CD8-positive, alpha-beta memory T cell (primary cell): ENCODE results near the gene PAFAH1B2. TPM values are rescaled to one million over a fixed set of nuclear protein-coding genes. Genes with fewer than 3 reads are reported as not detected.
A peak's percentile ranks its signal among the peaks of the same experiment; 100 is the strongest.

Source experiments
- CTCF ChIA-PET: fragments of 350-600 bp; sonication (Branson Sonifier 250); formaldehyde crosslinking; loops from one replicate; lab custom pipeline; 2021; ENCODE audit warnings: antibody characterized with exemption; lab: Charles Lee
- POLR2A ChIA-PET: fragments of 350-600 bp; sonication (Branson Sonifier 250); formaldehyde crosslinking; loops from one replicate; lab custom pipeline; 2021; ENCODE audit warnings: antibody characterized with exemption; lab: Charles Lee
- DNase-seq, 5 donors: peaks; one replicate each; pipeline versions ENCODE4 v3.0.0 to v3.0.0-alpha.2; 2020 to 2022; ENCODE audit warnings: mixed read lengths in 1 of 5
- H3K27ac ChIP-seq: one replicate; pipeline ENCODE4 v1.7.0; 2013; ENCODE audit warnings: low read depth, mild to moderate bottlenecking, low read length, moderate library complexity
- H3K27me3 ChIP-seq: 2 replicates; pipeline ENCODE4 v1.7.0; 2013; ENCODE audit warnings: low read length, mild to moderate bottlenecking; ENCODE audit not compliant: insufficient read depth, poor library complexity, severe bottlenecking
- H3K36me3 ChIP-seq: 2 replicates; pipeline ENCODE4 v1.7.0; 2013; ENCODE audit warnings: mild to moderate bottlenecking, low read length, moderate library complexity; ENCODE audit not compliant: insufficient read depth
- H3K4me1 ChIP-seq: 2 replicates; pipeline ENCODE4 v1.7.0; 2013; ENCODE audit warnings: mild to moderate bottlenecking, low read length, moderate library complexity; ENCODE audit not compliant: insufficient read depth
- H3K4me3 ChIP-seq: 2 replicates; pipeline ENCODE4 v1.7.0; 2013; ENCODE audit warnings: mild to moderate bottlenecking, low read length
- H3K9me3 ChIP-seq: 2 replicates; pipeline ENCODE4 v1.7.0; 2013; ENCODE audit warnings: mild to moderate bottlenecking, low read length
- H3K27ac Mint-ChIP-seq, 8 donors: one replicate each; pipeline ENCODE4 v1.8.0; 2020 to 2021; ENCODE audit warnings: mixed read lengths in 8 of 8, mild to moderate bottlenecking in 6 of 8, inconsistent platforms in 3 of 8, moderate library complexity in 3 of 8
- H3K27me3 Mint-ChIP-seq, 2 donors: one replicate each; pipeline ENCODE4 v1.8.0; 2020 to 2021; ENCODE audit warnings: mixed read lengths in 2 of 2, mild to moderate bottlenecking in 1 of 2, moderate library complexity in 1 of 2
- H3K36me3 Mint-ChIP-seq, 3 donors: one replicate each; pipeline ENCODE4 v1.8.0; 2020 to 2021; ENCODE audit warnings: mixed read lengths in 3 of 3, inconsistent platforms in 1 of 3, mild to moderate bottlenecking in 1 of 3
- H3K4me1 Mint-ChIP-seq, 3 donors: one replicate each; pipeline ENCODE4 v1.8.0; 2020 to 2021; ENCODE audit warnings: mixed read lengths in 3 of 3, inconsistent platforms in 1 of 3, mild to moderate bottlenecking in 1 of 3
- H3K4me3 Mint-ChIP-seq, 7 donors: one replicate each; pipeline ENCODE4 v1.8.0; 2020 to 2021; ENCODE audit warnings: mixed read lengths in 7 of 7, mild to moderate bottlenecking in 6 of 7, moderate library complexity in 4 of 7, inconsistent platforms in 2 of 7
- H3K9me3 Mint-ChIP-seq, 5 donors: one replicate each; pipeline ENCODE4 v1.8.0; 2020 to 2022; ENCODE audit warnings: mixed read lengths in 5 of 5, mild to moderate bottlenecking in 3 of 5, moderate library complexity in 2 of 5, inconsistent platforms in 1 of 5
- polyA plus RNA-seq: library from polyadenylated mRNA; unstranded; fragments of 300-500 nt; fragmentation: Illumina TruSeq; gene quantifications from one replicate; pipeline ENCODE4 v1.2.3, GENCODE V29; 2021
- total RNA-seq, 2 experiments: library from RNA; stranded (reverse); gene quantifications; one replicate each; pipeline ENCODE4 v1.2.3, GENCODE V29; 2021

PAFAH1B2 gene
- total RNA-seq (10 to 100 TPM; 79.5 to 84.5 TPM), polyA plus RNA-seq (15.9 TPM)

DNA sequence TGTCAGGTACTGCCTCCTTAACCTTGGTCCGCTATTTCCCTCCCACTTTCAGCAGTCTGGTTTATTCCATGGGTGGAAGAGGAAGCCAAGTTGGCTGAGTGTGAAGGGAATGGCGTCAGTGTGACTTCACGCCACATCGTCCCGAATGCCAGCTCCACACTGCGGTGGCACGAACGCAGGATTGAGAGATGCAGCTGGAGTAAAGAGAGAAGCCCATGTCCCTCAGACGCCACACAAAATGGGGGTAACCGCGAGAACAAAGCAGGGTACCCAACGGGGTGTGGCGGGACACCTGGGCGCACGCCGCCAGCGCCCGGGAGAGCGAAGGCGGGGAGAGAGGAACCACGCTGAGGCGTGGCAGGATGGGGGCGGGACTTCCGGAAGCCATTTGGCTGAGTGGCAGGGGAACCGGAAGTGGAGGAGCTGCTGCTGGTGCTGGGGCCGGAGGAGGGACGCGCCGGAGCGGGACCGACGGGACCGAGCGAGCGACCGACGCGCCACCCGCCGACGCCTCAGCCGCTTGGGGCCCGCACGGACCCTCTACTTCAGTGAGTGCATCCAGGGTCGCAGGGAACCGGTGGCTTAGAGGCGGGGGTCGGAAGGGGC is at the start of gene PAFAH1B2:
PAFAH1B2 (plus strand) TSS at position 417 of the 606 bp plus-strand sequence. CDS start 8,161 bp downstream, outside the sequence.
- ChIA-PET POLR2A (interaction anchor here (0.5 to 2.8 kb wide), 10 partner anchors 17 to 855 kb away, joined by 3 to 15 read pairs (median 5); partner anchors contain the start of genes SIDT2 and ZPR1), CTCF (interaction anchor here (0.7 to 2.6 kb wide), 7 partner anchors 13 to 353 kb away, joined by 3 to 8 read pairs (median 5); partner anchors contain the start of gene APOA5)
- peaks cover 38 to 53% (median 52%) of the 10 kb centered on the region in 3 donors for H3K4me1 Mint-ChIP-seq
- peak within 1 kb of the TSS; percentile 93 to 99 (median 98) for H3K27ac Mint-ChIP-seq
- H3K4me3 Mint-ChIP-seq: peak within 1 kb of the TSS; percentile 91 to 99 (median 96)
- peak within 1 kb of the TSS; percentile 98 for H3K4me3 ChIP-seq
- H3K27ac ChIP-seq: peak within 1 kb of the TSS; percentile 80
- H3K36me3 ChIP-seq: no peaks in the 10 kb centered on the region
- DNase-seq: peak; percentile 90 to 96 (median 93)
- H3K27me3 Mint-ChIP-seq: peaks cover 9 to 15% of the 10 kb centered on the region in 2 donors
- no peaks in the 10 kb centered on the region for H3K27me3 ChIP-seq
- H3K9me3 ChIP-seq: no peaks in the 10 kb centered on the region
- no peaks in the 10 kb centered on the region for H3K9me3 Mint-ChIP-seq
- peaks cover 1 to 39% (median 3%) of the 10 kb centered on the region in 3 donors for H3K36me3 Mint-ChIP-seq
- peaks cover 31% of the 10 kb centered on the region for H3K4me1 ChIP-seq

DNA sequence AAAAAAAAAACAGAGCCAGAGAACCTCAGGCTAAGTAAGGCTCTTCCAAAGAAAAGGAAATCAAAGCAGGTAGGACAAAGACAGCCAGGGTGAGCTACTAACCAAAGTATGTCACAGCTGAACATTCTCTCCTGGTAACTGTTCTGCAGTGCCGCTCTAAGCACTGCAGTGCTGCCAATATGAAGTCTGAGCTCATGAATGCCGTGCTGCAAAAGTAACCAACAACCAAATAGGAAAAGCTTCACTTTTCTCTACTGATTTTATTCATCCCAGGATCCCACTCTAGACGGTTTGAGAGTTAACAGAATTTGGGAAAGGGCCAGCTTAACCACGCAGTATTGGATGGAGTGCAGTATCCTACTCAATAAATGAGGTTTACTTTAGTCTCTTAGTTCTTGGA is 49.3 kb upstream of the PAFAH1B2 start:
- H3K4me1 Mint-ChIP-seq: peaks cover 80 to 87% (median 85%) of the 10 kb centered on the region in 3 donors
- no peaks in the 10 kb centered on the region for H3K36me3 ChIP-seq
- ChIA-PET CTCF (interaction anchor here (0.7 to 2.3 kb wide), 8 partner anchors 11 to 321 kb away, joined by 3 to 6 read pairs (median 4); partner anchors contain the start of gene APOA5), POLR2A (interaction anchor here (0.7 to 1.6 kb wide), 2 partner anchors 146 to 170 kb away, joined by 3 to 6 read pairs; no protein-coding TSS in a partner anchor)
- peak overlapping the region; percentile 87 for H3K4me3 ChIP-seq
- H3K9me3 ChIP-seq: no peaks in the 10 kb centered on the region
- no peak for DNase-seq
- no peaks in the 10 kb centered on the region for H3K27me3 ChIP-seq
- peaks cover 65% of the 10 kb centered on the region for H3K4me1 ChIP-seq
- peak overlapping the region; percentile 94 for H3K27ac ChIP-seq
- peak overlapping the region; percentile 98 to 100 (median 100) for H3K27ac Mint-ChIP-seq
- H3K9me3 Mint-ChIP-seq: peaks cover 0 to 7% (median 0%) of the 10 kb centered on the region in 5 donors
- H3K27me3 Mint-ChIP-seq: peaks cover 0 to 5% of the 10 kb centered on the region in 2 donors
- peaks cover 5 to 35% (median 8%) of the 10 kb centered on the region in 3 donors for H3K36me3 Mint-ChIP-seq
- peak overlapping the region; percentile 90 to 99 (median 97) for H3K4me3 Mint-ChIP-seq

GRCh38 chr11:117095284-117096161 is 48.6 kb upstream of the PAFAH1B2 start:
- Histone ChIP-seq H3K27ac (peak overlapping the region; percentile 94), H3K4me3 (peak overlapping the region; percentile 87), H3K9me3 (no peaks in the 10 kb centered on the region), H3K27me3 (no peaks in the 10 kb centered on the region), H3K4me1 (peaks cover 60% of the 10 kb centered on the region), H3K36me3 (no peaks in the 10 kb centered on the region)
- Mint-ChIP-seq H3K4me1 (peaks cover 77 to 83% (median 82%) of the 10 kb centered on the region in 3 donors), H3K9me3 (peaks cover 0 to 7% (median 0%) of the 10 kb centered on the region in 5 donors), H3K27me3 (peaks cover 0 to 5% of the 10 kb centered on the region in 2 donors), H3K36me3 (peaks cover 5 to 31% (median 8%) of the 10 kb centered on the region in 3 donors), H3K27ac (peak overlapping the region; percentile 98 to 100 (median 100)), H3K4me3 (peak overlapping the region; percentile 90 to 99 (median 97))
- peak in 2 of 5 donors; percentile 35 to 38 for DNase-seq
- ChIA-PET CTCF (interaction anchor here (0.7 to 2.3 kb wide), 6 partner anchors 11 to 322 kb away, joined by 3 to 6 read pairs (median 4); partner anchors contain the start of gene APOA5), POLR2A (interaction anchor here (0.7 to 1.6 kb wide), 2 partner anchors 147 to 170 kb away, joined by 3 to 6 read pairs; no protein-coding TSS in a partner anchor)

DNA sequence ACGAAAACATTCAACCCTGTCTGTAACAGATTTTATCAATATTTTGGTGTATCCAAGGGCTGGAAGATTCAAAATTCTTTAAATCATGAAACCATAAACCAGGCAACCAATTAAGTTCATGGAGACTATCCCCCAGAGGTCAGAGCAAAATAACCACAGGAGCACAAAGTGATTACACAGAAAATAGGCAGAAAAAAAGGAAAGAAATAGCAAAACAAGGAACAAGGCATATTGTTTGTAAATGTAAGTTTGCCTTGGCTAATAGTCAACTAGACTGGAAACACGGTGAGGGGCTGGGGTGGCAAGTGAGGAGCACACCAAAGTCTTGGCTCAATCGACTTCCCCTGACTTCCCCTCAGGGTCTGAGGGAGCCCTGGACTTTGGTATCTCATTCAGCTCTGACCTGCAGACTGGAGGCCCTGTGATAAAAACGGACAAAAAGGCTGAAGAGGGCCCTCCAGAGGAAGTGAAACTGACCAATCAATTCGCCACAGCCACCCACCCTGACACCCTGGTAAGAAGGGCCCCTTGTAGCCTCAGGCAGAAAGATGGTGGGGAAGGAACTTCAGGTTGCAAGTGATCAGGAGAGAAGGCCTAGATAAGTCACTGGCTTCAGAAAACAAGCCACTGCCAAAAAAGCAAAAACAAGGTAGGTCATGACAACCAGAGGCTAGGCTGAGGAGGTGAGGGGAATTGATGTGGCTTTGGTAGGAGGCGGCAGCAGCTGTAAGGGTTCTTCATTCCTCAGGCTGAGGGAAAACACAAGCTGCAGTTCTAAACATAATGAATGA is 47.7 kb upstream of the PAFAH1B2 start:
- POLR2A ChIA-PET: interaction anchor here (1.0 to 1.2 kb wide), 4 partner anchors 170 to 260 kb away, joined by 3 to 7 read pairs (median 4); no protein-coding TSS in a partner anchor
- no peaks in the 10 kb centered on the region for H3K36me3 ChIP-seq
- peak overlapping the region; percentile 87 for H3K4me3 ChIP-seq
- peak overlapping the region; percentile 98 to 100 (median 100) for H3K27ac Mint-ChIP-seq
- CTCF ChIA-PET: interaction anchor here (0.8 to 2.0 kb wide), 7 partner anchors 9 to 363 kb away, joined by 3 to 7 read pairs (median 4); partner anchors contain the start of gene APOA5
- peaks cover 56% of the 10 kb centered on the region for H3K4me1 ChIP-seq
- peak overlapping the region; percentile 94 for H3K27ac ChIP-seq
- H3K36me3 Mint-ChIP-seq: peaks cover 5 to 26% (median 8%) of the 10 kb centered on the region in 3 donors
- H3K4me1 Mint-ChIP-seq: peaks cover 79 to 83% (median 81%) of the 10 kb centered on the region in 3 donors
- peaks cover 0 to 5% of the 10 kb centered on the region in 2 donors for H3K27me3 Mint-ChIP-seq
- peak overlapping the region; percentile 90 to 99 (median 97) for H3K4me3 Mint-ChIP-seq
- peak in 4 of 5 donors; percentile 23 to 80 (median 74) for DNase-seq
- no peaks in the 10 kb centered on the region for H3K27me3 ChIP-seq
- peaks cover 0 to 7% (median 0%) of the 10 kb centered on the region in 5 donors for H3K9me3 Mint-ChIP-seq
- H3K9me3 ChIP-seq: no peaks in the 10 kb centered on the region

DNA sequence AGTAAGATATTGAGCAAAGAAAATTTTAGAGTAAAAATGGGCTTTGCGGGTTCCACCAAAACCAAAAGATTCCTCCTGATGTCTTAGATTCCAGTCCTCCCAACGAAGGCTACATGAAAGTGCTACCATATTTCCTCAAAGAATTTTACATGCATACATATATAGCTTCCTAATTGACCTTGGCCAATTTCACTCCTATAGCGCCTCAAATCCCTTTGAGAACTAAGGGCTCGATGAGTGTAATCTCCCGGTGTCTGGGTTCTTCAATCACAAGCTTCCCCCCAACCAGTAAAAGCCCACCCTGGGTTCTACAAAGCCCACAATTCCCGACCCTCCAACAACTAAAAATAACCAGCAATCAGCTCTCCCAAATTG is 47.1 kb upstream of the PAFAH1B2 start:
- POLR2A ChIA-PET: interaction anchor here (0.6 to 1.2 kb wide), 6 partner anchors 10 to 261 kb away, joined by 3 to 7 read pairs (median 5); no protein-coding TSS in a partner anchor
- no peaks in the 10 kb centered on the region for H3K27me3 ChIP-seq

GRCh38 chr11:117097389-117098268 is 46.5 kb upstream of the PAFAH1B2 start:
- Mint-ChIP-seq H3K36me3 (peaks cover 0 to 16% (median 0%) of the 10 kb centered on the region in 3 donors), H3K9me3 (peaks cover 0 to 2% (median 0%) of the 10 kb centered on the region in 5 donors), H3K4me3 (peak overlapping the region; percentile 90 to 99 (median 97)), H3K4me1 (peaks cover 67 to 70% (median 68%) of the 10 kb centered on the region in 3 donors), H3K27me3 (peaks cover 0 to 2% of the 10 kb centered on the region in 2 donors), H3K27ac (peak overlapping the region; percentile 98 to 100 (median 100))
- H3K27ac ChIP-seq: peak overlapping the region; percentile 94
- no peaks in the 10 kb centered on the region for H3K9me3 ChIP-seq
- H3K4me1 ChIP-seq: peaks cover 52% of the 10 kb centered on the region
- H3K4me3 ChIP-seq: peak overlapping the region; percentile 87
- ChIA-PET POLR2A (interaction anchor here (0.6 to 2.7 kb wide), 12 partner anchors 9 to 310 kb away, joined by 3 to 7 read pairs (median 4); partner anchors contain the start of gene ZPR1), CTCF (interaction anchor here (0.8 to 2.7 kb wide), 14 partner anchors 8 to 364 kb away, joined by 3 to 15 read pairs (median 4); partner anchors contain the start of genes APOA5 and ZPR1)
- H3K27me3 ChIP-seq: no peaks in the 10 kb centered on the region
- H3K36me3 ChIP-seq: no peaks in the 10 kb centered on the region
- peak in 4 of 5 donors; percentile 15 to 47 (median 36) for DNase-seq

More for the DNA sequence above, 47.1 kb upstream of the PAFAH1B2 start:
- Mint-ChIP-seq H3K9me3 (peaks cover 0 to 5% (median 0%) of the 10 kb centered on the region in 5 donors), H3K36me3 (peaks cover 4 to 22% (median 5%) of the 10 kb centered on the region in 3 donors), H3K27ac (peak overlapping the region; percentile 98 to 100 (median 100)), H3K4me3 (peak overlapping the region; percentile 90 to 99 (median 97)), H3K4me1 (peaks cover 73 to 76% (median 75%) of the 10 kb centered on the region in 3 donors), H3K27me3 (peaks cover 0 to 4% of the 10 kb centered on the region in 2 donors)
- Histone ChIP-seq H3K27ac (peak overlapping the region; percentile 94), H3K9me3 (no peaks in the 10 kb centered on the region), H3K36me3 (no peaks in the 10 kb centered on the region), H3K4me3 (peak overlapping the region; percentile 87), H3K4me1 (peaks cover 56% of the 10 kb centered on the region)
- DNase-seq: no peak
- CTCF ChIA-PET: interaction anchor here (0.8 to 2.5 kb wide), 7 partner anchors 9 to 364 kb away, joined by 3 to 12 read pairs (median 5); partner anchors contain the start of gene APOA5
